ENCODE measurements around the gene ACAP2.
"Not testable (repeated sequence)": the region's sequence is repeated elsewhere in the genome, so short reads cannot be mapped to it uniquely, and the experiment has no call there.

The ACAP2 gene

GRCh38 chr3:195239121-195239520 lies 203.7 kb downstream of the ACAP2 start:
- DNase-seq: no peak

GRCh38 chr3:195238586-195239118 lies 204.2 kb downstream of the ACAP2 start:
- DNase-seq: no peak

GRCh38 chr3:195238081-195238571 lies 204.7 kb downstream of the ACAP2 start:
- no peak for DNase-seq

- DNase-seq: no peak
Observed at GRCh38 chr3:195236801-195237570, 205.8 kb downstream of the ACAP2 start.

GRCh38 chr3:195236076-195236798 lies 206.6 kb downstream of the ACAP2 start:
- no peak for DNase-seq

- no peak for DNase-seq
Observed at GRCh38 chr3:195230244-195230643, 212.6 kb downstream of the ACAP2 start.

- not testable (repeated sequence) for DNase-seq
Observed at GRCh38 chr3:195228886-195229285, 213.9 kb downstream of the ACAP2 start.

- DNase-seq: peak; percentile 42
Observed at GRCh38 chr3:195227871-195228270, 214.9 kb downstream of the ACAP2 start.

- no peak for DNase-seq
Observed at GRCh38 chr3:195226900-195227447, 215.8 kb downstream of the ACAP2 start.

GRCh38 chr3:195226445-195226844 lies 216.4 kb downstream of the ACAP2 start:
- no peak for DNase-seq

- no peak for DNase-seq
Observed at GRCh38 chr3:195224980-195225580, 217.7 kb downstream of the ACAP2 start.

All from NCI-H2029 treated with DMSO at 0.1 percent for 48 hours (cell line).